GM12878 (cell line): ENCODE results near the gene TUBGCP3. TPM values are rescaled to one million over a fixed set of nuclear protein-coding genes. Genes with fewer than 3 reads are reported as not detected.

ENCODE experiments used
- ATAC-seq: fragments of 200-7000 bp; cut with Tn5 transposase; 3 replicates; pipeline ENCODE4 v1.9.1; 2020; ENCODE audit warnings: mild to moderate bottlenecking, moderate library complexity
- BruUV-seq: library from RNA; stranded (reverse); fragments of 400-500 nt; replicated peaks from 2 replicates; lab custom pipeline; 2021; lab: Mats Ljungman, UMichigan
- CTCF ChIA-PET: fragments of 300-600 bp; sonication (Branson Sonifier 250); formaldehyde crosslinking; extraction: SDS; loops from one replicate; lab custom pipeline; 2021; ENCODE audit warnings: inconsistent platforms; lab: Yijun Ruan, JAX
- POLR2A ChIA-PET: fragments of 350-600 bp; formaldehyde crosslinking; extraction: SDS; loops from one replicate; lab custom pipeline; 2021; ENCODE audit warnings: inconsistent platforms; lab: Charles Lee
- RAD21 ChIA-PET: fragments of 300-600 bp; sonication (Branson Sonifier 250); formaldehyde crosslinking; loops from one replicate; lab custom pipeline; 2023; ENCODE audit warnings: antibody characterized with exemption; ENCODE audit not compliant: unreplicated experiment; lab: Charles Lee
- SMC1A ChIA-PET: fragments of 300-600 bp; sonication (Branson Sonifier 250); formaldehyde crosslinking; loops from one replicate; lab custom pipeline; 2023; ENCODE audit not compliant: unreplicated experiment, uncharacterized antibody; lab: Charles Lee
- DNase-seq: peaks from one replicate; pipeline ENCODE4 v3.0.0-alpha.2; 2011; ENCODE audit warnings: low read depth, low spot score
- FAIRE-seq: peaks from 3 replicates; lab custom pipeline; 2011; peaks lifted over from hg19 to GRCh38; lab: Jason Lieb, UNC
- H2AFZ ChIP-seq: 2 replicates; pipeline ENCODE4 v1.6.0; 2011; ENCODE audit warnings: low read depth, low read length, control low read depth; ENCODE audit not compliant: control insufficient read depth
- H3K27ac ChIP-seq: 2 replicates; pipeline ENCODE4 v1.5.1; 2011; ENCODE audit warnings: control low read depth; ENCODE audit not compliant: control insufficient read depth, insufficient read depth
- H3K27me3 ChIP-seq, 2 experiments: replicated peaks in 1 of 2; 2 replicates each; pipeline versions ENCODE4 v1.6.0 to v1.6.1; 2011; ENCODE audit warnings: low read length in 1 of 2; ENCODE audit not compliant: control insufficient read depth in 2 of 2, insufficient read depth in 2 of 2
- H3K36me3 ChIP-seq, 2 experiments: 2 replicates each; pipeline ENCODE4 v1.5.1; 2011; ENCODE audit warnings: low read length in 1 of 2; ENCODE audit not compliant: control insufficient read depth in 2 of 2, insufficient read depth in 2 of 2
- H3K4me1 ChIP-seq: 2 replicates; pipeline ENCODE4 v1.6.1; 2011; ENCODE audit warnings: mild to moderate bottlenecking, low read length, moderate library complexity, mixed read lengths; ENCODE audit not compliant: control insufficient read depth, insufficient read depth
- H3K4me2 ChIP-seq: 2 replicates; pipeline ENCODE4 v1.6.0; 2011; ENCODE audit warnings: control low read depth; ENCODE audit not compliant: control insufficient read depth, insufficient read depth
- H3K4me3 ChIP-seq: fragments of 200-600 bp; sonication (generic); 2 replicates; pipeline ENCODE4 v1.5.1; 2016
- H3K79me2 ChIP-seq: 2 replicates; pipeline ENCODE4 v1.6.0; 2011; ENCODE audit warnings: low read length; ENCODE audit not compliant: control insufficient read depth, insufficient read depth
- H3K9ac ChIP-seq: 2 replicates; pipeline ENCODE4 v1.8.0; 2011; ENCODE audit warnings: low read length, control low read depth, mixed read lengths; ENCODE audit not compliant: control insufficient read depth, insufficient read depth
- H3K9me3 ChIP-seq: replicated peaks from 3 replicates; pipeline ENCODE4 v1.5.1; 2011; ENCODE audit warnings: mild to moderate bottlenecking, low read length; ENCODE audit not compliant: control insufficient read depth, insufficient read depth
- H4K20me1 ChIP-seq: 2 replicates; pipeline ENCODE4 v1.6.0; 2011; ENCODE audit not compliant: control insufficient read depth, insufficient read depth
- CBFB ChIP-seq: IDR thresholded peaks from 2 replicates; pipeline ENCODE4 v1.6.1; 2016; ENCODE audit warnings: antibody characterized with exemption, low read depth
- GATAD2B ChIP-seq: fragments of 450-650 bp; conservative IDR thresholded peaks from 2 replicates; pipeline ENCODE4 v1.6.1; 2017; ENCODE audit warnings: low read depth, mild to moderate bottlenecking, moderate library complexity
- HDAC2 ChIP-seq: fragments of 200-600 bp; sonication (generic); IDR thresholded peaks from 2 replicates; pipeline ENCODE4 v1.6.1; 2017
- IKZF2 ChIP-seq, 2 experiments: fragments of 450-650 bp; IDR thresholded peaks; 2 replicates each; pipeline ENCODE4 v1.6.1; 2017; ENCODE audit warnings: mild to moderate bottlenecking in 2 of 2, moderate library complexity in 2 of 2
- IRF4 ChIP-seq: IDR thresholded peaks from 2 replicates; pipeline ENCODE4 v1.6.1; 2011; ENCODE audit warnings: low read depth, low read length
- NR2F1 ChIP-seq: fragments of 450-650 bp; conservative IDR thresholded peaks from 2 replicates; pipeline ENCODE4 v1.6.1; 2017; ENCODE audit warnings: mild to moderate bottlenecking
- SMAD1 ChIP-seq: fragments of 450-650 bp; IDR thresholded peaks from 2 replicates; pipeline ENCODE4 v1.6.1; 2018; ENCODE audit warnings: mild to moderate bottlenecking, low read depth; ENCODE audit not compliant: partially characterized antibody
- SMC3 ChIP-seq: IDR thresholded peaks from 2 replicates; pipeline ENCODE4 v1.6.1; 2011; ENCODE audit warnings: low read length, improper control_type of control experiment, borderline replicate concordance
- ZNF384 ChIP-seq: IDR thresholded peaks from 2 replicates; pipeline ENCODE4 v1.6.1; 2012; ENCODE audit warnings: low read depth, mild to moderate bottlenecking, low read length, improper control_type of control experiment, borderline replicate concordance
- ZSCAN29 ChIP-seq: fragments of 450-650 bp; IDR thresholded peaks from 2 replicates; pipeline ENCODE4 v1.6.1; 2017; ENCODE audit warnings: mild to moderate bottlenecking, moderate library complexity
- WGBS: methylation state at CpG from one replicate; pipeline ENCODE4 v1.1.6; 2016; ENCODE audit warnings: low lambda C conversion rate; ENCODE audit not compliant: insufficient replicate concordance, insufficient coverage; ENCODE audit errors: missing lambda C conversion rate; 5-methylcytosine and 5-hydroxymethylcytosine counted together
- in situ Hi-C: fragments of 300-500 bp; cut with MboI; formaldehyde crosslinking; loops from 9 replicates; pipeline ENCODE4 v1.14.3; 2018; ENCODE audit warnings: mixed read lengths
- intact Hi-C: fragments of 100-400 bp; cut with micrococcal nuclease; formaldehyde crosslinking; loops from one replicate; pipeline ENCODE4 v1.14.2; 2022; ENCODE audit not compliant: unreplicated experiment
- polyA plus RNA-seq, 11 experiments: library from polyadenylated mRNA; depleted of rRNA in 4 of 11; unstranded in 6 of 11; stranded (reverse) in 5 of 11; fragments of >200 nt; fragmentation: Nextera tagmentation in 4 of 11; fragmentation: Illumina TruSeq in 1 of 11; extraction: Ambion mirVana in 4 of 11; extraction: Trizol in 1 of 11; gene quantifications; 1 replicate in 1 of 11; 2 replicates in 10 of 11; pipeline versions ENCODE4 v1.2.1 to v1.2.3, GENCODE V29; 2011 to 2016; ENCODE audit warnings: inconsistent platforms in 2 of 11, missing spikeins in 2 of 11, low read depth in 1 of 11
- total RNA-seq, 4 experiments: library from RNA; depleted of rRNA in 3 of 4; stranded (reverse); fragments of >200 nt in 3 of 4; fragmentation: Illumina TruSeq in 1 of 4; extraction: Trizol in 1 of 4; gene quantifications; 2 replicates each; pipeline versions ENCODE4 v1.2.1 to v1.2.3, GENCODE V29; 2013 to 2021
- TF ChIP-seq, protein P1 (sequence below): fragments of 450-650 bp; IDR thresholded peaks from 2 replicates; pipeline ENCODE4 v1.6.1; 2017; ENCODE audit warnings: mild to moderate bottlenecking
- TF ChIP-seq, protein P2 (sequence below): IDR thresholded peaks from 2 replicates; pipeline ENCODE4 v1.6.1; 2011; ENCODE audit warnings: low read depth, low read length, improper control_type of control experiment, borderline replicate concordance
- TF ChIP-seq, protein P3 (sequence below): fragments of 150-350 bp; IDR thresholded peaks from 2 replicates; pipeline ENCODE4 v1.6.1; 2016; ENCODE audit warnings: low read depth, low read length
- TF ChIP-seq, protein P4 (sequence below): fragments of 450-650 bp; IDR thresholded peaks from 2 replicates; pipeline ENCODE4 v1.6.1; 2014; ENCODE audit warnings: mild to moderate bottlenecking
- TF ChIP-seq, protein P5 (sequence below): fragments of 450-650 bp; IDR thresholded peaks from 2 replicates; pipeline ENCODE4 v1.6.1; 2017; ENCODE audit warnings: low read depth, mild to moderate bottlenecking, moderate library complexity

Gene TUBGCP3
- total and polyA plus RNA-seq, 10 of the 15 experiments (the other 5 are each of a cell fraction or from before 2014, with no cell fraction given), result 4.0 to 34.0 (median 22.6) TPM

DNA sequence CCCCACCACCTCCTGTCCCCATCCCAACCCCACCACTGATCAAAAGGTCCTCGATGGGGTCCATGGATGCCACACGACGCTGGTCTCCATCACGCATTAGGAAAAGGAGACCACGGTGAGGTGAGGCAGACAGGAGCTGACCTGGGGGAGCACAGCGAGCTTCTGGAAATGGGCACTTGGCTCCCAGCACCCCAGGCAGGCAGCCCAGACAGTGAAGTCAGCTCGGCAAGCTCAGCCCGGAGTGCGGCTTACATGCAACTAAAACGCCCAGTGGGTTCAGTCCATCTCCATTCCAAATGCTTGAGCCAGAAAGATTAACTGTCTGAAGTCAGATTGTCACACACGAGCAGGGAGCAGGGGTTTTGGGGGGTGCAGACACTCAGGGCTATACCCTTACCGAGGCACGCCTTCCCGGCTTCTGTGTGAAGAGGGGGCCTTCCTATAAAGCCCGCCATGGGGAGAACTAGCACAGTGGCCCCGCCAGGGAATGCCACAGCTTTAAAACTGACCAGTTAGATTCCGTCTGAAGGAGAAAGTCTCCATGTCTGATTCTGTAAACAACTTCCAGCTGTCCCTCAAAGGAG, 132.4 kb downstream of the TUBGCP3 start:
- Histone ChIP-seq H3K36me3 (no peaks in the 10 kb centered on the region), H3K27ac (no peak overlapping the region), H3K79me2 (no peaks in the 10 kb centered on the region), H3K9ac (no peak overlapping the region), H4K20me1 (no peaks in the 10 kb centered on the region), H2AFZ (no peak overlapping the region), H3K4me3 (no peak overlapping the region), H3K4me1 (no peaks in the 10 kb centered on the region), H3K9me3 (no peaks in the 10 kb centered on the region), H3K27me3 (no peaks in the 10 kb centered on the region), H3K4me2 (no peak overlapping the region)
- in situ Hi-C loops, result no loop called here
- ChIA-PET CTCF (no interaction called here), POLR2A (no interaction called here), SMC1A (no interaction called here), RAD21 (no interaction called here)
- ATAC-seq (no peak), FAIRE-seq (no peak), DNase-seq (no peak)
- intact Hi-C loops, result no loop called here
- WGBS, result 46% methylated on average over 17 of the region's 17 CpGs
- BruUV-seq, result no TSS peak
- TF ChIP-seq SMC3 (no peak), IRF4 (no peak), GATAD2B (no peak), HDAC2 (no peak), ZNF384 (no peak), SMAD1 (no peak), CBFB (no peak), NR2F1 (no peak), IKZF2 (IDR thresholded peaks at IDR 0.05) (no peak), ZSCAN29 (no peak)
- TF ChIP-seq, protein P1, sequence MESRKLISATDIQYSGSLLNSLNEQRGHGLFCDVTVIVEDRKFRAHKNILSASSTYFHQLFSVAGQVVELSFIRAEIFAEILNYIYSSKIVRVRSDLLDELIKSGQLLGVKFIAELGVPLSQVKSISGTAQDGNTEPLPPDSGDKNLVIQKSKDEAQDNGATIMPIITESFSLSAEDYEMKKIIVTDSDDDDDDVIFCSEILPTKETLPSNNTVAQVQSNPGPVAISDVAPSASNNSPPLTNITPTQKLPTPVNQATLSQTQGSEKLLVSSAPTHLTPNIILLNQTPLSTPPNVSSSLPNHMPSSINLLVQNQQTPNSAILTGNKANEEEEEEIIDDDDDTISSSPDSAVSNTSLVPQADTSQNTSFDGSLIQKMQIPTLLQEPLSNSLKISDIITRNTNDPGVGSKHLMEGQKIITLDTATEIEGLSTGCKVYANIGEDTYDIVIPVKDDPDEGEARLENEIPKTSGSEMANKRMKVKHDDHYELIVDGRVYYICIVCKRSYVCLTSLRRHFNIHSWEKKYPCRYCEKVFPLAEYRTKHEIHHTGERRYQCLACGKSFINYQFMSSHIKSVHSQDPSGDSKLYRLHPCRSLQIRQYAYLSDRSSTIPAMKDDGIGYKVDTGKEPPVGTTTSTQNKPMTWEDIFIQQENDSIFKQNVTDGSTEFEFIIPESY, result no peak
- TF ChIP-seq, protein P2, sequence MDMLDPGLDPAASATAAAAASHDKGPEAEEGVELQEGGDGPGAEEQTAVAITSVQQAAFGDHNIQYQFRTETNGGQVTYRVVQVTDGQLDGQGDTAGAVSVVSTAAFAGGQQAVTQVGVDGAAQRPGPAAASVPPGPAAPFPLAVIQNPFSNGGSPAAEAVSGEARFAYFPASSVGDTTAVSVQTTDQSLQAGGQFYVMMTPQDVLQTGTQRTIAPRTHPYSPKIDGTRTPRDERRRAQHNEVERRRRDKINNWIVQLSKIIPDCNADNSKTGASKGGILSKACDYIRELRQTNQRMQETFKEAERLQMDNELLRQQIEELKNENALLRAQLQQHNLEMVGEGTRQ, result no peak
- TF ChIP-seq, protein P3, sequence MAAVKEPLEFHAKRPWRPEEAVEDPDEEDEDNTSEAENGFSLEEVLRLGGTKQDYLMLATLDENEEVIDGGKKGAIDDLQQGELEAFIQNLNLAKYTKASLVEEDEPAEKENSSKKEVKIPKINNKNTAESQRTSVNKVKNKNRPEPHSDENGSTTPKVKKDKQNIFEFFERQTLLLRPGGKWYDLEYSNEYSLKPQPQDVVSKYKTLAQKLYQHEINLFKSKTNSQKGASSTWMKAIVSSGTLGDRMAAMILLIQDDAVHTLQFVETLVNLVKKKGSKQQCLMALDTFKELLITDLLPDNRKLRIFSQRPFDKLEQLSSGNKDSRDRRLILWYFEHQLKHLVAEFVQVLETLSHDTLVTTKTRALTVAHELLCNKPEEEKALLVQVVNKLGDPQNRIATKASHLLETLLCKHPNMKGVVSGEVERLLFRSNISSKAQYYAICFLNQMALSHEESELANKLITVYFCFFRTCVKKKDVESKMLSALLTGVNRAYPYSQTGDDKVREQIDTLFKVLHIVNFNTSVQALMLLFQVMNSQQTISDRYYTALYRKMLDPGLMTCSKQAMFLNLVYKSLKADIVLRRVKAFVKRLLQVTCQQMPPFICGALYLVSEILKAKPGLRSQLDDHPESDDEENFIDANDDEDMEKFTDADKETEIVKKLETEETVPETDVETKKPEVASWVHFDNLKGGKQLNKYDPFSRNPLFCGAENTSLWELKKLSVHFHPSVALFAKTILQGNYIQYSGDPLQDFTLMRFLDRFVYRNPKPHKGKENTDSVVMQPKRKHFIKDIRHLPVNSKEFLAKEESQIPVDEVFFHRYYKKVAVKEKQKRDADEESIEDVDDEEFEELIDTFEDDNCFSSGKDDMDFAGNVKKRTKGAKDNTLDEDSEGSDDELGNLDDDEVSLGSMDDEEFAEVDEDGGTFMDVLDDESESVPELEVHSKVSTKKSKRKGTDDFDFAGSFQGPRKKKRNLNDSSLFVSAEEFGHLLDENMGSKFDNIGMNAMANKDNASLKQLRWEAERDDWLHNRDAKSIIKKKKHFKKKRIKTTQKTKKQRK, result no peak
- TF ChIP-seq, protein P4, sequence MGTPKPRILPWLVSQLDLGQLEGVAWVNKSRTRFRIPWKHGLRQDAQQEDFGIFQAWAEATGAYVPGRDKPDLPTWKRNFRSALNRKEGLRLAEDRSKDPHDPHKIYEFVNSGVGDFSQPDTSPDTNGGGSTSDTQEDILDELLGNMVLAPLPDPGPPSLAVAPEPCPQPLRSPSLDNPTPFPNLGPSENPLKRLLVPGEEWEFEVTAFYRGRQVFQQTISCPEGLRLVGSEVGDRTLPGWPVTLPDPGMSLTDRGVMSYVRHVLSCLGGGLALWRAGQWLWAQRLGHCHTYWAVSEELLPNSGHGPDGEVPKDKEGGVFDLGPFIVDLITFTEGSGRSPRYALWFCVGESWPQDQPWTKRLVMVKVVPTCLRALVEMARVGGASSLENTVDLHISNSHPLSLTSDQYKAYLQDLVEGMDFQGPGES, result no peak
- TF ChIP-seq, protein P5, sequence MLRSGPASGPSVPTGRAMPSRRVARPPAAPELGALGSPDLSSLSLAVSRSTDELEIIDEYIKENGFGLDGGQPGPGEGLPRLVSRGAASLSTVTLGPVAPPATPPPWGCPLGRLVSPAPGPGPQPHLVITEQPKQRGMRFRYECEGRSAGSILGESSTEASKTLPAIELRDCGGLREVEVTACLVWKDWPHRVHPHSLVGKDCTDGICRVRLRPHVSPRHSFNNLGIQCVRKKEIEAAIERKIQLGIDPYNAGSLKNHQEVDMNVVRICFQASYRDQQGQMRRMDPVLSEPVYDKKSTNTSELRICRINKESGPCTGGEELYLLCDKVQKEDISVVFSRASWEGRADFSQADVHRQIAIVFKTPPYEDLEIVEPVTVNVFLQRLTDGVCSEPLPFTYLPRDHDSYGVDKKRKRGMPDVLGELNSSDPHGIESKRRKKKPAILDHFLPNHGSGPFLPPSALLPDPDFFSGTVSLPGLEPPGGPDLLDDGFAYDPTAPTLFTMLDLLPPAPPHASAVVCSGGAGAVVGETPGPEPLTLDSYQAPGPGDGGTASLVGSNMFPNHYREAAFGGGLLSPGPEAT, result no peak
